Gastroesophageal sphincter (tissue), 3 donors: ENCODE results near the gene ATRN.
"Not testable (repeated sequence)": the region's sequence is repeated elsewhere in the genome, so short reads cannot be mapped to it uniquely, and the experiment has no call there.

ENCODE experiments used
- POLR2A ChIP-seq, 2 donors: fragments of 450-650 bp; IDR thresholded peaks; one replicate each; pipeline ENCODE4 v1.6.1; 2017; ENCODE audit warnings: antibody characterized with exemption in 2 of 2, mild to moderate bottlenecking in 2 of 2, moderate library complexity in 1 of 2
- TF ChIP-seq, protein P1 (sequence below), 4 experiments: fragments of 200-600 bp in 2 of 4; fragments of 450-650 bp in 2 of 4; sonication (generic) in 1 of 4; IDR thresholded peaks; one replicate each; pipeline ENCODE4 v1.5.1; 2017 to 2019; ENCODE audit warnings: antibody characterized with exemption in 4 of 4, mild to moderate bottlenecking in 2 of 4, moderate library complexity in 2 of 4

GRCh38 chr20:3512239-3512638, 41.4 kb downstream of the ATRN start:
- not testable (repeated sequence) for TF ChIP-seq POLR2A (IDR thresholded peaks at IDR 0.05)
- TF ChIP-seq, protein P1, sequence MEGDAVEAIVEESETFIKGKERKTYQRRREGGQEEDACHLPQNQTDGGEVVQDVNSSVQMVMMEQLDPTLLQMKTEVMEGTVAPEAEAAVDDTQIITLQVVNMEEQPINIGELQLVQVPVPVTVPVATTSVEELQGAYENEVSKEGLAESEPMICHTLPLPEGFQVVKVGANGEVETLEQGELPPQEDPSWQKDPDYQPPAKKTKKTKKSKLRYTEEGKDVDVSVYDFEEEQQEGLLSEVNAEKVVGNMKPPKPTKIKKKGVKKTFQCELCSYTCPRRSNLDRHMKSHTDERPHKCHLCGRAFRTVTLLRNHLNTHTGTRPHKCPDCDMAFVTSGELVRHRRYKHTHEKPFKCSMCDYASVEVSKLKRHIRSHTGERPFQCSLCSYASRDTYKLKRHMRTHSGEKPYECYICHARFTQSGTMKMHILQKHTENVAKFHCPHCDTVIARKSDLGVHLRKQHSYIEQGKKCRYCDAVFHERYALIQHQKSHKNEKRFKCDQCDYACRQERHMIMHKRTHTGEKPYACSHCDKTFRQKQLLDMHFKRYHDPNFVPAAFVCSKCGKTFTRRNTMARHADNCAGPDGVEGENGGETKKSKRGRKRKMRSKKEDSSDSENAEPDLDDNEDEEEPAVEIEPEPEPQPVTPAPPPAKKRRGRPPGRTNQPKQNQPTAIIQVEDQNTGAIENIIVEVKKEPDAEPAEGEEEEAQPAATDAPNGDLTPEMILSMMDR (IDR thresholded peaks at IDR 0.05), result not testable (repeated sequence)
